A549 (cell line): ENCODE measurements around the gene RABAC1. TPM values are rescaled to one million over a fixed set of nuclear protein-coding genes. Genes with fewer than 3 reads are reported as not detected.

Experiments
- ATAC-seq, 2 experiments: fragments of 200-7000 bp in 1 of 2; fragments of >200 bp in 1 of 2; cut with Nextera tagmentation in 1 of 2; cut with Tn5 transposase in 1 of 2; 3 replicates each; pipeline versions ENCODE4 v1.8.0 to v1.9.1; 2018 to 2020; ENCODE audit warnings: mild to moderate bottlenecking in 1 of 2, moderate library complexity in 1 of 2
- CTCF ChIA-PET: fragments of 300-600 bp; sonication (Branson Sonifier 250); formaldehyde crosslinking; extraction: SDS; loops from one replicate; lab custom pipeline; 2021; ENCODE audit warnings: antibody characterized with exemption, inconsistent platforms; lab: Yijun Ruan, JAX
- POLR2A ChIA-PET: fragments of 350-600 bp; formaldehyde crosslinking; extraction: SDS; loops from one replicate; lab custom pipeline; 2021; ENCODE audit warnings: antibody characterized with exemption, inconsistent platforms; lab: Yijun Ruan, JAX
- DNase-seq, 2 experiments: peaks; one replicate each; pipeline versions ENCODE4 v3.0.0 to v3.0.0-alpha.2; 2011 to 2016; ENCODE audit warnings: low read depth in 1 of 2, low spot score in 1 of 2
- FAIRE-seq: peaks from 2 replicates; lab custom pipeline; 2011; peaks lifted over from hg19 to GRCh38; lab: Jason Lieb, UNC
- H3K27ac ChIP-seq, 2 experiments: fragments of >200 bp; sonication (Bioruptor Twin); formaldehyde crosslinking; 3 replicates each; pipeline ENCODE4 v1.5.1; 2016 to 2017
- H3K4me1 ChIP-seq: fragments of >200 bp; sonication (Bioruptor Twin); formaldehyde crosslinking; 3 replicates; pipeline ENCODE4 v1.6.1; 2016
- H3K4me2 ChIP-seq: fragments of >200 bp; sonication (Bioruptor Twin); formaldehyde crosslinking; 3 replicates; pipeline ENCODE4 v1.6.1; 2016
- H3K4me3 ChIP-seq: fragments of >200 bp; sonication (Bioruptor Twin); formaldehyde crosslinking; 3 replicates; pipeline ENCODE4 v1.5.1; 2016
- H3K9me3 ChIP-seq: fragments of >200 bp; sonication (Bioruptor Twin); formaldehyde crosslinking; 3 replicates; pipeline ENCODE4 v1.6.1; 2016
- CBX8 ChIP-seq: fragments of 200-600 bp; sonication (generic); IDR thresholded peaks from 2 replicates; pipeline ENCODE4 v1.6.1; 2016
- CEBPB ChIP-seq, 2 experiments: fragments of >200 bp in 1 of 2; sonication (Bioruptor Twin) in 1 of 2; formaldehyde crosslinking in 1 of 2; IDR thresholded peaks; 2 replicates each; pipeline ENCODE4 v1.6.1; 2012 to 2016
- ESRRA ChIP-seq: fragments of 150-350 bp; IDR thresholded peaks from 2 replicates; pipeline ENCODE4 v1.6.1; 2014; ENCODE audit warnings: mild to moderate bottlenecking, low read length, borderline replicate concordance
- HDAC2 ChIP-seq: fragments of 200-600 bp; sonication (generic); IDR thresholded peaks from 2 replicates; pipeline ENCODE4 v1.6.1; 2016
- HEYL ChIP-seq: fragments of 250-450 bp; sonication (Bioruptor Pico); IDR thresholded peaks from 2 replicates; pipeline ENCODE4 v1.8.0; 2021; ENCODE audit warnings: mild to moderate bottlenecking, moderate library complexity
- HOXA7 ChIP-seq: fragments of 250-450 bp; sonication (Bioruptor Pico); IDR thresholded peaks from 2 replicates; pipeline ENCODE4 v1.5.0; 2020; ENCODE audit warnings: mild to moderate bottlenecking, moderate library complexity
- JUNB ChIP-seq: fragments of >200 bp; sonication (Bioruptor Twin); formaldehyde crosslinking; IDR thresholded peaks from 2 replicates; pipeline ENCODE4 v1.6.1; 2016
- MAZ ChIP-seq: fragments of 150-350 bp; IDR thresholded peaks from 2 replicates; pipeline ENCODE4 v1.6.1; 2014; ENCODE audit warnings: antibody characterized with exemption, low read depth, low read length, borderline replicate concordance
- NR3C1 ChIP-seq: fragments of >200 bp; sonication (Bioruptor Twin); formaldehyde crosslinking; IDR thresholded peaks from 3 replicates; pipeline ENCODE4 v1.6.1; 2017
- POLR2A ChIP-seq: IDR thresholded peaks from 2 replicates; pipeline ENCODE4 v1.6.1; 2012; ENCODE audit warnings: mild to moderate bottlenecking, low read length
- POLR2AphosphoS2 ChIP-seq: conservative IDR thresholded peaks from 2 replicates; pipeline ENCODE4 v1.6.1; 2012; ENCODE audit warnings: low read length, improper control_type of control experiment, inconsistent platforms
- RAD21 ChIP-seq, 2 experiments: fragments of >200 bp in 1 of 2; sonication (Bioruptor Twin) in 1 of 2; formaldehyde crosslinking in 1 of 2; IDR thresholded peaks in 1 of 2; conservative IDR thresholded peaks in 1 of 2; 2 replicates in 1 of 2; 3 replicates in 1 of 2; pipeline ENCODE4 v1.6.1; 2012 to 2018; ENCODE audit warnings: inconsistent platforms in 1 of 2
- RARB ChIP-seq: fragments of 250-450 bp; sonication (Bioruptor Pico); IDR thresholded peaks from 2 replicates; pipeline ENCODE4 v1.8.0; 2021; ENCODE audit warnings: mild to moderate bottlenecking, moderate library complexity
- RCOR1 ChIP-seq: fragments of 150-350 bp; IDR thresholded peaks from 2 replicates; pipeline ENCODE4 v1.6.1; 2014; ENCODE audit warnings: antibody characterized with exemption, low read length, low read depth
- RNF2 ChIP-seq: fragments of 200-600 bp; sonication (generic); IDR thresholded peaks from 2 replicates; pipeline ENCODE4 v1.6.1; 2016; ENCODE audit warnings: low read depth, mild to moderate bottlenecking, antibody characterized with exemption, moderate library complexity, borderline replicate concordance
- SMC3 ChIP-seq: fragments of >200 bp; sonication (Bioruptor Twin); formaldehyde crosslinking; IDR thresholded peaks from 3 replicates; pipeline ENCODE4 v1.6.1; 2018; ENCODE audit warnings: inconsistent platforms
- TP53 ChIP-seq: fragments of 250-450 bp; sonication (Bioruptor Pico); IDR thresholded peaks from 2 replicates; pipeline ENCODE4 v1.5.0; 2021; ENCODE audit warnings: mild to moderate bottlenecking, moderate library complexity
- ZC3H11A ChIP-seq: fragments of 450-650 bp; IDR thresholded peaks from 2 replicates; pipeline ENCODE4 v1.6.1; 2014; ENCODE audit warnings: antibody characterized with exemption, mild to moderate bottlenecking
- ZNF302 ChIP-seq: fragments of 250-450 bp; sonication (Bioruptor Pico); IDR thresholded peaks from 2 replicates; pipeline ENCODE4 v1.9.0; 2021; ENCODE audit warnings: inconsistent platforms, mild to moderate bottlenecking, moderate library complexity
- WGBS: methylation state at CpG from one replicate; pipeline ENCODE4 v1.1.6; 2017; ENCODE audit errors: missing lambda C conversion rate; 5-methylcytosine and 5-hydroxymethylcytosine counted together
- polyA plus RNA-seq, 4 experiments: library from polyadenylated mRNA; depleted of rRNA in 3 of 4; stranded (reverse); fragments of >200 nt; fragmentation: RNase III in 1 of 4; extraction: RNeasy Plus Mini Kit Qiagen cat#74134 plus additional on column Dnase treatment in 1 of 4; gene quantifications; 2 replicates in 3 of 4; 3 replicates in 1 of 4; pipeline ENCODE4 v1.2.3, GENCODE V29; 2011 to 2017
- TF ChIP-seq, protein P1 (sequence below): fragments of 450-650 bp; IDR thresholded peaks from 2 replicates; pipeline ENCODE4 v1.6.1; 2014; ENCODE audit warnings: antibody characterized with exemption
- TF ChIP-seq, protein P2 (sequence below): IDR thresholded peaks from 2 replicates; pipeline ENCODE4 v1.6.1; 2012
- TF ChIP-seq, protein P3 (sequence below): fragments of 150-350 bp; IDR thresholded peaks from 2 replicates; pipeline ENCODE4 v1.6.1; 2014; ENCODE audit warnings: low read depth, mild to moderate bottlenecking, low read length
- TF ChIP-seq, protein P4 (sequence below): IDR thresholded peaks from 2 replicates; pipeline ENCODE4 v1.6.1; 2012
- TF ChIP-seq, protein P5 (sequence below): fragments of 200-600 bp; sonication (generic); IDR thresholded peaks from 2 replicates; pipeline ENCODE4 v1.6.1; 2016; ENCODE audit warnings: antibody characterized with exemption, mild to moderate bottlenecking, moderate library complexity
- TF ChIP-seq, protein P6 (sequence below): fragments of >200 bp; sonication (Bioruptor Twin); formaldehyde crosslinking; IDR thresholded peaks from 3 replicates; pipeline ENCODE4 v1.5.1; 2016
- TF ChIP-seq, protein P7 (sequence below): fragments of >200 bp; sonication (Bioruptor Twin); formaldehyde crosslinking; IDR thresholded peaks from 3 replicates; pipeline ENCODE4 v1.6.1; 2016

RABAC1 gene
- polyA plus RNA-seq, 2 of the 4 experiments (the other 2 are of a cell fraction): 117 to 247 TPM

DNA sequence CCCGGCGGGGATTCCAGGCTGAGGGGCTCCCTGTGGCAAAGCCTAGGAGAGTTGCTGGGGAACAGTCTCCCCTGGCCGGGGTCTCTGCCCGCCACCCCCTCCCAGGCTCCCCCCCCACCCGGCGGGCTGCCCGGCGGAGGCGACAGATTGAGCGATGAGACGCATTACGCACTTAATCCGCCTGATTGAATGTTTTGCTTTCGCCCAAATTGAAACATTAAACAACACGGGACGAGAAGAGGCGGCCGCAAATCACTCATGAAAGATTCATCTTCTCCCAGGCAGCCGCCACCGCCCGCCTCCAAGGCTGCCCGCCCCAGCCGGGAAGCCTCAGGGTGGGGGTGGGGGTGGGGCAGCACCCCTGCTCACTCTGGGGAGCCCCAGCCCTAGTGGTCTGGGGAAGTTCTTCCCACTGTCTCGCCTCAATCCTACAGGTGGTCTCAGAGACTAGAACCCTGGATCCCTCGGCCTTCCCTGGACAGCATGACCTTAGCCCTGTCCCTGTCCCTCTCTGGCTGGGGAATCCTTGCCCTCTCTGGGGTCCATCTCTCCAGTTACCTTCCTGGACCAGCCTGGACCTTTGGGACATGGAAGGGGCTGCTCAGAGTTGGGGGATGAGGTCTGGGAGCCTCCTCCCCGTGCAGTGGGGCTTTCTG is 23.2 kb downstream of the RABAC1 start (continued):
- TF ChIP-seq, protein P1, sequence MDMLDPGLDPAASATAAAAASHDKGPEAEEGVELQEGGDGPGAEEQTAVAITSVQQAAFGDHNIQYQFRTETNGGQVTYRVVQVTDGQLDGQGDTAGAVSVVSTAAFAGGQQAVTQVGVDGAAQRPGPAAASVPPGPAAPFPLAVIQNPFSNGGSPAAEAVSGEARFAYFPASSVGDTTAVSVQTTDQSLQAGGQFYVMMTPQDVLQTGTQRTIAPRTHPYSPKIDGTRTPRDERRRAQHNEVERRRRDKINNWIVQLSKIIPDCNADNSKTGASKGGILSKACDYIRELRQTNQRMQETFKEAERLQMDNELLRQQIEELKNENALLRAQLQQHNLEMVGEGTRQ: no peak

DNA sequence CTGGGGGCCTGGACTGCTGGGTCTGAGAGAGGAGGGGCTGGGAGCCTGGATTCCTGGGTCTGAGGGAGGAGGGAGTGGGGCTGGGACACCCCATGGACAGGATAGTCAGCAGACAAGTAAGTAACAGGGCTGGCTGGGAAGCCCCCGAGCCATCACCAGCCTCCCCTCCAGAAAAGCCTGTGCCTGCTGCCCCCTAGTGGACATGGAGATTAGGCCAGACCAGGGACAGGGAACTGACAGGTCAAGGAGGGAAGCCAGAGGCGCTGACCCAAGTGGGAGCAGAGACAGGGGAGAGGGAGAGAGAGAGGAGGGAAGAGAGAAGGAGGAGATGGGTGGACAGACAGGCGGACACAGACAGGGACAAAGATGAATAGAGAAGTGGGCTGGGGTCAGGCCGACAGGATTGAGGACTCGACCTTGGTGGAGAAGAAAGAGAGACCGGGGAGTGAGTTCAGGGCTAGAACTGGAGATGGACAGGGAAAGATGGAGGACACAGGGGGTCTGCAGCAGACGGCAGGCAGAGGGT is 24.2 kb downstream of the RABAC1 start:
- POLR2A ChIA-PET: interaction anchor here (1.2 to 1.9 kb wide), 2 partner anchors 62 to 63 kb away, joined by 3 to 6 read pairs; no protein-coding TSS in a partner anchor

More for the DNA sequence above, 24.2 kb downstream of the RABAC1 start:
- WGBS: 30% methylated on average over 7 of the region's 7 CpGs
- DNase-seq: peak; percentile 80 to 96
- Histone ChIP-seq H3K4me1 (0 out of 3 replicates have a peak, but pooled peaks cover 3% of the 10 kb centered on the region), H3K27ac (no peak overlapping the region), H3K9me3 (no peaks in the 10 kb centered on the region), H3K4me3 (no peak overlapping the region), H3K4me2 (no peak overlapping the region)
- FAIRE-seq: peak; percentile 99
- TF ChIP-seq, protein P2, sequence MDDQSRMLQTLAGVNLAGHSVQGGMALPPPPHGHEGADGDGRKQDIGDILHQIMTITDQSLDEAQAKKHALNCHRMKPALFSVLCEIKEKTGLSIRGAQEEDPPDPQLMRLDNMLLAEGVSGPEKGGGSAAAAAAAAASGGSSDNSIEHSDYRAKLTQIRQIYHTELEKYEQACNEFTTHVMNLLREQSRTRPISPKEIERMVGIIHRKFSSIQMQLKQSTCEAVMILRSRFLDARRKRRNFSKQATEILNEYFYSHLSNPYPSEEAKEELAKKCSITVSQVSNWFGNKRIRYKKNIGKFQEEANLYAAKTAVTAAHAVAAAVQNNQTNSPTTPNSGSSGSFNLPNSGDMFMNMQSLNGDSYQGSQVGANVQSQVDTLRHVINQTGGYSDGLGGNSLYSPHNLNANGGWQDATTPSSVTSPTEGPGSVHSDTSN: no peak
- TF ChIP-seq CBX8 (no peak), MAZ (peak; percentile 52; the same call in 1 of the 2 replicates), POLR2AphosphoS2 (no peak), RNF2 (no peak), ZC3H11A (no peak), ZNF302 (CRISPR knock-in tag) (no peak), POLR2A (no peak), HEYL (CRISPR knock-in tag) (no peak), ESRRA (peak; percentile 24; the same call in 1 of the 2 replicates), RARB (CRISPR knock-in tag) (no peak), RCOR1 (no peak), RAD21 (conservative IDR thresholded peaks at IDR 0.05 in 1 of 2, IDR thresholded peaks at IDR 0.05 in 1 of 2) (peak; percentile 77 to 90), CEBPB (IDR thresholded peaks at IDR 0.05) (no peak), NR3C1 (no peak), SMC3 (peak; percentile 76), TP53 (no peak), JUNB (no peak), HOXA7 (CRISPR knock-in tag) (no peak), HDAC2 (no peak)
- TF ChIP-seq, protein P3, sequence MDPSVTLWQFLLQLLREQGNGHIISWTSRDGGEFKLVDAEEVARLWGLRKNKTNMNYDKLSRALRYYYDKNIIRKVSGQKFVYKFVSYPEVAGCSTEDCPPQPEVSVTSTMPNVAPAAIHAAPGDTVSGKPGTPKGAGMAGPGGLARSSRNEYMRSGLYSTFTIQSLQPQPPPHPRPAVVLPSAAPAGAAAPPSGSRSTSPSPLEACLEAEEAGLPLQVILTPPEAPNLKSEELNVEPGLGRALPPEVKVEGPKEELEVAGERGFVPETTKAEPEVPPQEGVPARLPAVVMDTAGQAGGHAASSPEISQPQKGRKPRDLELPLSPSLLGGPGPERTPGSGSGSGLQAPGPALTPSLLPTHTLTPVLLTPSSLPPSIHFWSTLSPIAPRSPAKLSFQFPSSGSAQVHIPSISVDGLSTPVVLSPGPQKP: no peak
- TF ChIP-seq, protein P4, sequence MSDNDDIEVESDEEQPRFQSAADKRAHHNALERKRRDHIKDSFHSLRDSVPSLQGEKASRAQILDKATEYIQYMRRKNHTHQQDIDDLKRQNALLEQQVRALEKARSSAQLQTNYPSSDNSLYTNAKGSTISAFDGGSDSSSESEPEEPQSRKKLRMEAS: no peak
- TF ChIP-seq, protein P1: no peak
- TF ChIP-seq, protein P5, sequence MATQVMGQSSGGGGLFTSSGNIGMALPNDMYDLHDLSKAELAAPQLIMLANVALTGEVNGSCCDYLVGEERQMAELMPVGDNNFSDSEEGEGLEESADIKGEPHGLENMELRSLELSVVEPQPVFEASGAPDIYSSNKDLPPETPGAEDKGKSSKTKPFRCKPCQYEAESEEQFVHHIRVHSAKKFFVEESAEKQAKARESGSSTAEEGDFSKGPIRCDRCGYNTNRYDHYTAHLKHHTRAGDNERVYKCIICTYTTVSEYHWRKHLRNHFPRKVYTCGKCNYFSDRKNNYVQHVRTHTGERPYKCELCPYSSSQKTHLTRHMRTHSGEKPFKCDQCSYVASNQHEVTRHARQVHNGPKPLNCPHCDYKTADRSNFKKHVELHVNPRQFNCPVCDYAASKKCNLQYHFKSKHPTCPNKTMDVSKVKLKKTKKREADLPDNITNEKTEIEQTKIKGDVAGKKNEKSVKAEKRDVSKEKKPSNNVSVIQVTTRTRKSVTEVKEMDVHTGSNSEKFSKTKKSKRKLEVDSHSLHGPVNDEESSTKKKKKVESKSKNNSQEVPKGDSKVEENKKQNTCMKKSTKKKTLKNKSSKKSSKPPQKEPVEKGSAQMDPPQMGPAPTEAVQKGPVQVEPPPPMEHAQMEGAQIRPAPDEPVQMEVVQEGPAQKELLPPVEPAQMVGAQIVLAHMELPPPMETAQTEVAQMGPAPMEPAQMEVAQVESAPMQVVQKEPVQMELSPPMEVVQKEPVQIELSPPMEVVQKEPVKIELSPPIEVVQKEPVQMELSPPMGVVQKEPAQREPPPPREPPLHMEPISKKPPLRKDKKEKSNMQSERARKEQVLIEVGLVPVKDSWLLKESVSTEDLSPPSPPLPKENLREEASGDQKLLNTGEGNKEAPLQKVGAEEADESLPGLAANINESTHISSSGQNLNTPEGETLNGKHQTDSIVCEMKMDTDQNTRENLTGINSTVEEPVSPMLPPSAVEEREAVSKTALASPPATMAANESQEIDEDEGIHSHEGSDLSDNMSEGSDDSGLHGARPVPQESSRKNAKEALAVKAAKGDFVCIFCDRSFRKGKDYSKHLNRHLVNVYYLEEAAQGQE: no peak
- TF ChIP-seq, protein P6, sequence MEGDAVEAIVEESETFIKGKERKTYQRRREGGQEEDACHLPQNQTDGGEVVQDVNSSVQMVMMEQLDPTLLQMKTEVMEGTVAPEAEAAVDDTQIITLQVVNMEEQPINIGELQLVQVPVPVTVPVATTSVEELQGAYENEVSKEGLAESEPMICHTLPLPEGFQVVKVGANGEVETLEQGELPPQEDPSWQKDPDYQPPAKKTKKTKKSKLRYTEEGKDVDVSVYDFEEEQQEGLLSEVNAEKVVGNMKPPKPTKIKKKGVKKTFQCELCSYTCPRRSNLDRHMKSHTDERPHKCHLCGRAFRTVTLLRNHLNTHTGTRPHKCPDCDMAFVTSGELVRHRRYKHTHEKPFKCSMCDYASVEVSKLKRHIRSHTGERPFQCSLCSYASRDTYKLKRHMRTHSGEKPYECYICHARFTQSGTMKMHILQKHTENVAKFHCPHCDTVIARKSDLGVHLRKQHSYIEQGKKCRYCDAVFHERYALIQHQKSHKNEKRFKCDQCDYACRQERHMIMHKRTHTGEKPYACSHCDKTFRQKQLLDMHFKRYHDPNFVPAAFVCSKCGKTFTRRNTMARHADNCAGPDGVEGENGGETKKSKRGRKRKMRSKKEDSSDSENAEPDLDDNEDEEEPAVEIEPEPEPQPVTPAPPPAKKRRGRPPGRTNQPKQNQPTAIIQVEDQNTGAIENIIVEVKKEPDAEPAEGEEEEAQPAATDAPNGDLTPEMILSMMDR: peak; percentile 96
- TF ChIP-seq, protein P7, sequence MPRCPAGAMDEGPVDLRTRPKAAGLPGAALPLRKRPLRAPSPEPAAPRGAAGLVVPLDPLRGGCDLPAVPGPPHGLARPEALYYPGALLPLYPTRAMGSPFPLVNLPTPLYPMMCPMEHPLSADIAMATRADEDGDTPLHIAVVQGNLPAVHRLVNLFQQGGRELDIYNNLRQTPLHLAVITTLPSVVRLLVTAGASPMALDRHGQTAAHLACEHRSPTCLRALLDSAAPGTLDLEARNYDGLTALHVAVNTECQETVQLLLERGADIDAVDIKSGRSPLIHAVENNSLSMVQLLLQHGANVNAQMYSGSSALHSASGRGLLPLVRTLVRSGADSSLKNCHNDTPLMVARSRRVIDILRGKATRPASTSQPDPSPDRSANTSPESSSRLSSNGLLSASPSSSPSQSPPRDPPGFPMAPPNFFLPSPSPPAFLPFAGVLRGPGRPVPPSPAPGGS: no peak
- CTCF ChIA-PET: interaction anchor here (0.6 to 9.9 kb wide), 22 partner anchors 10 to 91 kb away, joined by 3 to 163 read pairs (median 4); partner anchors contain the start of gene ARHGEF1
- ATAC-seq: peak; percentile 48 to 88
